ENCODE results near the gene DBX1. TPM values are rescaled to one million over a fixed set of nuclear protein-coding genes. Genes with fewer than 3 reads are reported as not detected.
"Not testable (repeated sequence)": the region's sequence is repeated elsewhere in the genome, so short reads cannot be mapped to it uniquely, and the experiment has no call there.

The DBX1 gene
- not detected in 2 replicates for total RNA-seq

- DNase-seq (ENCODE audit: low read depth) = no peak
Observed at GRCh38 chr11:20160425-20161229, at the start of gene DBX1. TSS of gene DBX1 (minus strand) at chr11:20160475. CDS start at chr11:20160324, 151 bp downstream.

GRCh38 chr11:20208622-20209111 lies 48.4 kb upstream of the DBX1 start:
- DNase-seq (ENCODE audit: low read depth) = no peak

GRCh38 chr11:20207781-20208621 lies 47.7 kb upstream of the DBX1 start:
- no peak for DNase-seq (ENCODE audit: low read depth)

- DNase-seq (ENCODE audit: low read depth) = no peak
Observed at GRCh38 chr11:20205807-20206206, 45.5 kb upstream of the DBX1 start.

GRCh38 chr11:20204681-20205080 lies 44.4 kb upstream of the DBX1 start:
- no peak for DNase-seq (ENCODE audit: low read depth)

- no peak for DNase-seq (ENCODE audit: low read depth)
Observed at GRCh38 chr11:20203831-20204230, 43.6 kb upstream of the DBX1 start.

- no peak for DNase-seq (ENCODE audit: low read depth)
Observed at GRCh38 chr11:20201231-20201630, 41.0 kb upstream of the DBX1 start.

- DNase-seq (ENCODE audit: low read depth) = not testable (repeated sequence)
Observed at GRCh38 chr11:20200331-20200955, 40.2 kb upstream of the DBX1 start.

- no peak for DNase-seq (ENCODE audit: low read depth)
Observed at GRCh38 chr11:20197881-20198280, 37.6 kb upstream of the DBX1 start.

GRCh38 chr11:20194470-20194869 lies 34.2 kb upstream of the DBX1 start:
- DNase-seq (ENCODE audit: low read depth) = no peak

- DNase-seq (ENCODE audit: low read depth) = no peak
Observed at GRCh38 chr11:20193307-20193706, 33.0 kb upstream of the DBX1 start.

- no peak for DNase-seq (ENCODE audit: low read depth)
Observed at GRCh38 chr11:20192641-20193040, 32.4 kb upstream of the DBX1 start.

GRCh38 chr11:20192151-20192550 lies 31.9 kb upstream of the DBX1 start:
- DNase-seq (ENCODE audit: low read depth) = no peak

- no peak for DNase-seq (ENCODE audit: low read depth)
Observed at GRCh38 chr11:20178976-20179375, 18.7 kb upstream of the DBX1 start.

GRCh38 chr11:20177136-20177535 lies 16.9 kb upstream of the DBX1 start:
- no peak for DNase-seq (ENCODE audit: low read depth)

- DNase-seq (ENCODE audit: low read depth) = no peak
Observed at GRCh38 chr11:20172721-20173447, 12.6 kb upstream of the DBX1 start.

GRCh38 chr11:20163783-20164481 lies 3.7 kb upstream of the DBX1 start:
- no peak for DNase-seq (ENCODE audit: low read depth)

- peak; percentile 14 for DNase-seq (ENCODE audit: low read depth)
Observed at GRCh38 chr11:20162824-20163782, 2.8 kb upstream of the DBX1 start.

- no peak for DNase-seq (ENCODE audit: low read depth)
Observed at GRCh38 chr11:20161923-20162744, 1.9 kb upstream of the DBX1 start.
